Measurements from ENCODE around the gene KCNJ10.

GRCh38 chr1:160101037-160101716 lies 31.2 kb upstream of the KCNJ10 start:
- TF ChIP-seq CTCF (conservative IDR thresholded peaks at IDR 0.05 in 1 of 2, IDR thresholded peaks at IDR 0.05 in 1 of 2; ENCODE audit: extremely low read depth in 1 of 2, insufficient read depth in 1 of 2, low read depth in 1 of 2, low read length in 2 of 2) (peak; percentile 76 to 98), EZH2 (IDR thresholded peaks at IDR 0.05; ENCODE audit: borderline replicate concordance, low read length) (no peak)
